Stimulated activated CD4-positive, alpha-beta T cell treated with anti-CD3 and anti-CD28 coated beads, TNF-alpha, amount 100 ng/mL, for 1 hour (primary cell): Measurements from ENCODE around the gene MYL4.
"Not testable (repeated sequence)": the region's sequence is repeated elsewhere in the genome, so short reads cannot be mapped to it uniquely, and the experiment has no call there.

Source experiments
- DNase-seq, 3 donors: peaks; one replicate each; pipeline ENCODE4 v3.0.0-alpha.2; 2020; ENCODE audit warnings: low read depth in 3 of 3, low spot score in 1 of 3

Gene MYL4

DNA sequence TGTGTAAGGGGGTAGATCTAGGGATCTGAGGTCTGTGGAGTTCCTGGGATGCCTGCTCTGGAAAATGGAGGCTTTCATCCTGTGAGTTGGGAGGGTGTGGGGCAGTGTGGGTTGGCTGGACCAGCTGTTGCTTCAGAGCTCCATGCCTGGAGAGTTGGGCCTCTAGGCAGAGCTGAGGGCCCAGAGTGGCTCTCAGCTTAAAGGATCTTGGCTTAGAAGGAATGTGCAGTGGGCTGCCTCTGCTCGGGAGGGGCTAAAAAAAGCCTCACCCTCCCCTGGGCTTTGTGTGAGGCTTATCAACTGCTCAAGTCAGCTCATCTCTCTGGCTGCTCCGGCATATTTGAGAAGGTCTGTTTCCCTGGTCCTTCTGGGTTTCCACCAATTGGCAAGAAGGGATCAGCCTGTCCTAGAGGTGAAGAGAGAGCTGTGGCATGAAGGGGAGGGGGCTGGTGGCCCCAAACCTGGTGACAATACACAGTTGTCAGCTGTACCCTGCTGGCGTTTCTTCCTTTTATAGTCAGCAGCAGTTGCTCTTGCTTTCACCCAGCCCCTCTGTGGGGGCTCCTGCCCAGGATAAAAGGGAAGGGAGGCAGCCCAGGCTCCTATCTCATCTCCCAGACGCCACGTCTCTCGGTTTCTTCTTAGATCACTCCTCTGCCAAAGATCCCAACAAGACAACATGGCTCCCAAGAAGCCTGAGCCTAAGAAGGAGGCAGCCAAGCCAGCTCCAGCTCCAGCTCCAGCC is at the start of gene MYL4:
MYL4 (plus strand) TSS at position 605 of the 745 bp plus-strand sequence; CDS start at position 680, 75 bp downstream.
- no peak for DNase-seq

DNA sequence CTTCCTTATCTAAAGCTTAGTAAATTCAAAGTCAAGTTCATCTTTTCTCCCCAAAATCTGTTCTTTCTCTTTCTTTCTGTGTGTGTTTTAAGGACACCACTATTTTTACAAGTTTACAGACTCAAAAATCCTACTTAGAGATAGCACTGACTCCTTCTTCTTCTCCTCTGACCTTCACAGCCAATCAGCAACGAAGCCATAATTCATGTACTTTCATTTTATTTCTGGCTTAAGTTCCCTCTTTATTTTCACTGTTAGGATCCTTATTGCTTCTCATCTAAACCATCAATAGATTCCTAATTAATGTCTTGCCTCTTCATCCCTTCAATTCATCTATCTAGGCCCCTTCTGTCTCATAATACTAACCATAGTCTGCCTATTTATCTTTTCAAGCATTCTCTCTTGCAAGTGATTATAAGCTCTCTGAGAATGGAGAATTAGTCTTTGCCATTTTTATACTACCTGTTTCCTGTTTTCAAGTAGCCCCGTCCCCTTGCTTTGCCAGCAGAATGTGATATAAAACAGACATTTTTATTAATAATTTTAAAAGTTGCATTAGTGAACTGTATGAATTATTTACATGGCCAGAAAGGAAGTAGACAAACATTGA is 47.0 kb upstream of the MYL4 start:
- DNase-seq, result no peak

GRCh38 chr17:47164263-47164662 is 44.9 kb upstream of the MYL4 start:
- DNase-seq, result no peak

DNA sequence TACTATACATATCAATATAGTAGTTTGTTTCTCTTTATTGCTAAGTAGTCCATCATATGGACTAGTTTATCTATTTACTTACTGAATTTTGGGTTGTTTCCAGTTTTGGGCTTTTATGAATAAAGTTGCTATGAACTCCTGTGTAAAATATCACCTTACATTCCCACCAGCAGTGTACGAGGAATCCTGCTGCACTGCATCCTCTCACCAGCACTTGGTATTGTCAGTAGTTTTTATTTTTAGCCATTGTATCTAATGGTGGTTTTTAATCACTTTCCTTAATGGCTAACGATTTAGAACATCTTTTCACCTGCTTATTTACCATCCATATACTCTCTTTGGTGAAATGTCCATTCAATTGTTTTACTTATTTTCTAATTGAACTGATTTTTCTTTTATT is 44.0 kb upstream of the MYL4 start:
- DNase-seq, result no peak

- not testable (repeated sequence) for DNase-seq
These were observed 42.3 kb upstream of the MYL4 start for GRCh38 chr17:47166854-47167253.

GRCh38 chr17:47168896-47169295 is 40.3 kb upstream of the MYL4 start:
- DNase-seq, result not testable (repeated sequence)

GRCh38 chr17:47170710-47171109 is 38.4 kb upstream of the MYL4 start:
- no peak for DNase-seq

- DNase-seq, result no peak
These were observed 36.2 kb upstream of the MYL4 start for GRCh38 chr17:47172696-47173565.

- not testable (repeated sequence) for DNase-seq
These were observed 34.3 kb upstream of the MYL4 start for GRCh38 chr17:47174823-47175222.

GRCh38 chr17:47176389-47176826 is 32.7 kb upstream of the MYL4 start:
- no peak for DNase-seq

DNA sequence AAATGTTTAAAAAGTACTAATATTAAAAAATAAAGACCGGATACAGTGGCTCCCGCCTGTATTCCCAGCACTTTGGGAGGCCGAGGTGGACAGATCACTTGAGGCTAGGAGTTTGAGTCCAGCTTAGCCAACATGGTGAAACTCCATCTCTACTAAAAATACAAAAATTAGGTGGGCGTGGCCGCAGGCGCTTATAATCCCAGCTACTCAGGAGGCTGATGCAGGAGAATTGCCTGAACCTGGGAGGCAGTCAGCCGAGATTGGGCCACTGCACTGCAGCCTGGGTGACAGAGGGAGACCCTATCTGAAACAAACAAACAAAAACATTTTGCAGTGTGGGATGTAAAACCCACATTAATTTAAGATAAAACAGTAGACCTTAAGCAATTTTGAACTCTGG is 31.9 kb upstream of the MYL4 start:
- no peak for DNase-seq

GRCh38 chr17:47179141-47179540 is 30.0 kb upstream of the MYL4 start:
- no peak for DNase-seq

DNA sequence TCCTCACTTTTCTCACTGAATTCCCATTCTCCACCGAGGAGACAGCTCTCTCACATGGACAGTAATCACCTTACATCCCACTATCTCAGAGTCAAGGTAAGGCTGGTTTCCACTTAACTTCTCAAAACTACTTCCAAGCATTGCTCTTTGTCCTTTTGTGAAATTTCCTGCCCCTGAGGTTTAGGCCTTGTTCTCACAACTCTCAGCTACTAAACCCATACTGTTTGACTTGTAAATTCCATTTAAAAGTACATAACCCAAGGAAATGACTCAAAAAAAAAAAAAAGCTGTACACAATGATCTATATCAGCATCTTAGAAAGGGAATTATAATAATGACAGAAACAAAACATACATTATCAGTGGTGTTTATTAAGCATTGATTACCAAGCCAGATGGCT is 28.8 kb upstream of the MYL4 start:
- no peak for DNase-seq

GRCh38 chr17:47180988-47181387 is 28.2 kb upstream of the MYL4 start:
- DNase-seq, result not testable (repeated sequence)

GRCh38 chr17:47184681-47185080 is 24.5 kb upstream of the MYL4 start:
- DNase-seq, result no peak

DNA sequence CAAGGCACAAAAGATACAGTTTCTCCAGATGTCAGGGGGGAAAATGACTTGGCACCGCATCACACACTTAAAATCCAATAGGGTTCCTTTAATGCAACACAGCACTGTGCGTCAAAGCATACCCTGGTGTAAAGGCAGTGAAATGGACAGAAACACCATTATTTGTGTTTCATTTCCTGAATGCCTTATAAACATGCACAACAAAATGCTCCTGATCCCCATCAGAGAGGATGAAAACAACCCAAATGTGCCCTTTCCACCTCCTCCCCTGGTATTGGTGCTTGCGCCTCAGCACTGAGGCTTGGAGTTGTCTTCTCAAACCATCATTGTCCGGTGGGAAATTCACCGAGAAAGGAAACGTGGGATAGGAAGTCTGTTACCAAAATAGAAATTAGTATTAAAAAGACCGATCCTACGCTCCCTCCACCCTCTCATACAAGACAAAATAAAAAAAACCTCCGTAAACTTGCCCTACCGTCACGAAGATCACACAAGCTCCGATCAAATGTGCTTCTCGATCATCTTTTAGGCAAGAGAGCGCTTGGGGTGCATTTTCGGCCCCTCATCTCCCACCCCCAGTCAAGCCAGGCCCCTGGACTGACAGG is 20.8 kb upstream of the MYL4 start:
- no peak for DNase-seq

- DNase-seq, result peak; percentile 99 to 100 (median 100)
These were observed 20.0 kb upstream of the MYL4 start, which contains the start of gene CDC27 for GRCh38 chr17:47188876-47189731. Gene CDC27 (minus strand): TSS chr17:47189295. CDS start chr17:47189172, 123 bp downstream.

GRCh38 chr17:47189732-47190237 is 19.4 kb upstream of the MYL4 start:
- no peak for DNase-seq

DNA sequence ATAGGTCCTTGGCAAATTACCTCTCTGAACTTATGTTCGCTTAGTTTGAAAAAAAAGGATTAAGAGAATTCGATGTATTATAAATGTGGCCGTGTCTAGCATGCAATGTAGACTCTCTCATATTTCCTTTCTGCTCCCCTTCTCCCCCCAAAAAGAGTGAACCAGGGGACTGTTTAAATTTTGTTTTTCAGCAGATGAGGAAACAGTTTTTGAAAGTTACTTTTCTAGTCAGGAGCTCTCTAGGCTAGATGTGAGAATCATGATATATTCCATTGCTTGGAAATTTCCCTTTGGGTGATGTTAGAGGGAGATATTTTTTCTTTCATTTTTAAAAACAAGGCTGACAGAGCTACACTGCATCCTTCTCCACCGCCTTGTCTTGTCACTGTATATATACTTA is 18.9 kb upstream of the MYL4 start:
- no peak for DNase-seq

GRCh38 chr17:47190770-47191169 is 18.4 kb upstream of the MYL4 start:
- DNase-seq, result no peak
